Ovary (tissue), 3 donors: ENCODE results near the gene ARNT2.

Experiments used
- EP300 ChIP-seq: sonication (generic); formaldehyde crosslinking; IDR thresholded peaks from one replicate; pipeline ENCODE4 v1.6.1; 2017; ENCODE audit warnings: antibody characterized with exemption
- POLR2A ChIP-seq: fragments of 450-650 bp; IDR thresholded peaks from one replicate; pipeline ENCODE4 v1.6.1; 2017; ENCODE audit warnings: antibody characterized with exemption, mild to moderate bottlenecking, moderate library complexity
- TF ChIP-seq, protein P1 (sequence below), 3 donors: fragments of 450-650 bp in 2 of 3; fragments of 200-600 bp in 1 of 3; IDR thresholded peaks; one replicate each; pipeline versions ENCODE4 v1.5.1 to v1.8.0; 2016 to 2022; ENCODE audit warnings: antibody characterized with exemption in 3 of 3, mild to moderate bottlenecking in 1 of 3
- donor health status: DM: no; HTN: no; CAD: no.

DNA sequence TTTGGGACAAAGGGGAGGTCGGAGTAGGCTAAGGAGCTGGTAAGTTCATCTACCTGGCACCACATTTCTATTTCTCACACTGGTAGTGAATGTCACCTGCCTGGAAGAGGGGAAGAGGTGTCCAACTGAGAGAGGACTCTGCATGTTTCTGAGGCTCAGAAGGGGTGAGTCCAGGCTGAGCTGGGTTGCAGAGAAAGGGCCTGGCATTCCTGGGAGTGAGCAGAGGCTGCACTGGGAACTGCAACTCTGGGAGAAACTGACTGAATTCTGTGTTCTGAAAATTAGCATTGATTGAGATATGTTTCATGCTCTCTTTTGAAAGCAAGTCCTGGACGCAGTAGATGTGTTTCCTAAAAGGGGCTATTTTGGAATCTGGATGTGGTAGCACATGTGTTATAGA is 32.3 kb upstream of the ARNT2 start:
- TF ChIP-seq, protein P1, sequence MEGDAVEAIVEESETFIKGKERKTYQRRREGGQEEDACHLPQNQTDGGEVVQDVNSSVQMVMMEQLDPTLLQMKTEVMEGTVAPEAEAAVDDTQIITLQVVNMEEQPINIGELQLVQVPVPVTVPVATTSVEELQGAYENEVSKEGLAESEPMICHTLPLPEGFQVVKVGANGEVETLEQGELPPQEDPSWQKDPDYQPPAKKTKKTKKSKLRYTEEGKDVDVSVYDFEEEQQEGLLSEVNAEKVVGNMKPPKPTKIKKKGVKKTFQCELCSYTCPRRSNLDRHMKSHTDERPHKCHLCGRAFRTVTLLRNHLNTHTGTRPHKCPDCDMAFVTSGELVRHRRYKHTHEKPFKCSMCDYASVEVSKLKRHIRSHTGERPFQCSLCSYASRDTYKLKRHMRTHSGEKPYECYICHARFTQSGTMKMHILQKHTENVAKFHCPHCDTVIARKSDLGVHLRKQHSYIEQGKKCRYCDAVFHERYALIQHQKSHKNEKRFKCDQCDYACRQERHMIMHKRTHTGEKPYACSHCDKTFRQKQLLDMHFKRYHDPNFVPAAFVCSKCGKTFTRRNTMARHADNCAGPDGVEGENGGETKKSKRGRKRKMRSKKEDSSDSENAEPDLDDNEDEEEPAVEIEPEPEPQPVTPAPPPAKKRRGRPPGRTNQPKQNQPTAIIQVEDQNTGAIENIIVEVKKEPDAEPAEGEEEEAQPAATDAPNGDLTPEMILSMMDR (IDR thresholded peaks at IDR 0.05): no peak
- TF ChIP-seq POLR2A: no peak
- TF ChIP-seq EP300: no peak
